HS-27A (cell line): Measurements from ENCODE around the gene CFL2.
"Not testable (repeated sequence)": the region's sequence is repeated elsewhere in the genome, so short reads cannot be mapped to it uniquely, and the experiment has no call there.

Experiments
- DNase-seq: peaks from one replicate; pipeline ENCODE4 v3.0.0-alpha.2; 2012; ENCODE audit warnings: low read depth, missing footprints

Gene CFL2

GRCh38 chr14:34714320-34715126 lies at the start of gene CFL2:
CFL2 (minus strand) TSS chr14:34714593; CDS start chr14:34714540, 53 bp downstream.
- DNase-seq, result no peak

GRCh38 chr14:34755215-34755614 lies 40.8 kb upstream of the CFL2 start:
- no peak for DNase-seq

GRCh38 chr14:34754687-34755086 lies 40.3 kb upstream of the CFL2 start:
- no peak for DNase-seq

- DNase-seq, result no peak
Observed at GRCh38 chr14:34750670-34751069, 36.3 kb upstream of the CFL2 start.

GRCh38 chr14:34750233-34750632 lies 35.8 kb upstream of the CFL2 start:
- no peak for DNase-seq

GRCh38 chr14:34749408-34749807 lies 35.0 kb upstream of the CFL2 start:
- DNase-seq, result no peak

- DNase-seq, result no peak
Observed at GRCh38 chr14:34742270-34743115, 28.1 kb upstream of the CFL2 start.

- no peak for DNase-seq
Observed at GRCh38 chr14:34741840-34742239, 27.4 kb upstream of the CFL2 start.

- DNase-seq, result not testable (repeated sequence)
Observed at GRCh38 chr14:34740139-34740538, 25.7 kb upstream of the CFL2 start.

GRCh38 chr14:34737079-34737478 lies 22.7 kb upstream of the CFL2 start:
- not testable (repeated sequence) for DNase-seq

GRCh38 chr14:34733245-34733644 lies 18.9 kb upstream of the CFL2 start:
- DNase-seq, result no peak

GRCh38 chr14:34732802-34733201 lies 18.4 kb upstream of the CFL2 start:
- no peak for DNase-seq

- no peak for DNase-seq
Observed at GRCh38 chr14:34723867-34724266, 9.5 kb upstream of the CFL2 start.

- no peak for DNase-seq
Observed at GRCh38 chr14:34722723-34723545, 8.5 kb upstream of the CFL2 start.

- DNase-seq, result no peak
Observed at GRCh38 chr14:34721129-34721528, 6.7 kb upstream of the CFL2 start.

- no peak for DNase-seq
Observed at GRCh38 chr14:34718750-34719304, 4.4 kb upstream of the CFL2 start.

- DNase-seq, result no peak
Observed at GRCh38 chr14:34715127-34715863, 902 bp upstream of the CFL2 start.

- DNase-seq, result peak; percentile 82
Observed at GRCh38 chr14:34713681-34714319, 593 bp downstream of the CFL2 start.

- no peak for DNase-seq
Observed at GRCh38 chr14:34713122-34713680, 1.2 kb downstream of the CFL2 start.
